ENCODE results near the gene KIF26B.

DNA sequence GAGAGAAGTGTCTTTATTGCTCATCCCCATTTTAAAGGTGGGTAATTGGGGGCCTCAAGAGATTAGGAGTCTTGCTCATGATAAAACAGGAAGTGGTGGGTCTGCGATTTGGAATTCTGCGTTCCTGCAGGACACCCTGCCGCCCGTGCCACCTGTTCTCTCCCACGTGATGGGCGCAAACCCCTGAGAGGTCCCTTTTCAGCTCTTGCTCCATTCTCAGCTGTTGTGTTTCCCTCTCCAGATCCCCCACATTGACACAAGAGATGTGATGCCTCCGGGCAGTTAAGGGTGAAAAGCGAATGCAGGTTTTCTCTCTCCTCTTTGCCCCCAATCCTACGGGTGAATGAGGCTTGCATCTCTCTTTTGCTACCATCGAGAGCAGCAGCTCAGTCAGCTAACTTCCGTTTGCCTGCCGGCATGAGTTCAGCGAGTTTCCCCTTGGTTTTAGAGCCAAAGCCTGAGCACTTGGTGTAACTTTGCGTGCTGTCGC is 57.5 kb downstream of the KIF26B start:
- TF ChIP-seq MAFK (IDR thresholded peaks at IDR 0.05; ENCODE audit: low read depth, low read length) (no peak), MXI1 (IDR thresholded peaks at IDR 0.05; ENCODE audit: borderline replicate concordance, low read depth, low read length) (no peak), POLR2A (IDR thresholded peaks at IDR 0.05; ENCODE audit: low read depth, low read length) (no peak), FOS (IDR thresholded peaks at IDR 0.05; ENCODE audit: low read depth, low read length) (no peak)
- TF ChIP-seq, protein P1, sequence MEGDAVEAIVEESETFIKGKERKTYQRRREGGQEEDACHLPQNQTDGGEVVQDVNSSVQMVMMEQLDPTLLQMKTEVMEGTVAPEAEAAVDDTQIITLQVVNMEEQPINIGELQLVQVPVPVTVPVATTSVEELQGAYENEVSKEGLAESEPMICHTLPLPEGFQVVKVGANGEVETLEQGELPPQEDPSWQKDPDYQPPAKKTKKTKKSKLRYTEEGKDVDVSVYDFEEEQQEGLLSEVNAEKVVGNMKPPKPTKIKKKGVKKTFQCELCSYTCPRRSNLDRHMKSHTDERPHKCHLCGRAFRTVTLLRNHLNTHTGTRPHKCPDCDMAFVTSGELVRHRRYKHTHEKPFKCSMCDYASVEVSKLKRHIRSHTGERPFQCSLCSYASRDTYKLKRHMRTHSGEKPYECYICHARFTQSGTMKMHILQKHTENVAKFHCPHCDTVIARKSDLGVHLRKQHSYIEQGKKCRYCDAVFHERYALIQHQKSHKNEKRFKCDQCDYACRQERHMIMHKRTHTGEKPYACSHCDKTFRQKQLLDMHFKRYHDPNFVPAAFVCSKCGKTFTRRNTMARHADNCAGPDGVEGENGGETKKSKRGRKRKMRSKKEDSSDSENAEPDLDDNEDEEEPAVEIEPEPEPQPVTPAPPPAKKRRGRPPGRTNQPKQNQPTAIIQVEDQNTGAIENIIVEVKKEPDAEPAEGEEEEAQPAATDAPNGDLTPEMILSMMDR (conservative IDR thresholded peaks at IDR 0.05; ENCODE audit: low read depth, low read length), result no peak

Measured in IMR-90 (cell line).